Right lobe of liver (tissue), 6 donors: ENCODE data around the gene ACER3. TPM values are rescaled to one million over a fixed set of nuclear protein-coding genes. Genes with fewer than 3 reads are reported as not detected.

ENCODE experiments used
- ATAC-seq, 4 donors: fragments of 200-7000 bp; cut with Tn5 transposase; one replicate each; pipeline ENCODE4 v1.9.1; 2020; ENCODE audit warnings: mild to moderate bottlenecking in 4 of 4, moderate library complexity in 4 of 4
- DNase-seq, 3 donors: peaks; one replicate each; pipeline ENCODE4 v3.0.0-alpha.2; 2020
- H3K27ac ChIP-seq, 3 donors: fragments of 200-600 bp; one replicate each; pipeline ENCODE4 v1.8.0; 2022
- H3K27me3 ChIP-seq, 2 donors: fragments of 200-600 bp; one replicate each; pipeline ENCODE4 v1.8.0; 2022
- H3K36me3 ChIP-seq, 4 donors: fragments of 200-600 bp; sonication (generic) in 1 of 4; one replicate each; pipeline versions ENCODE4 v1.5.1 to v1.8.0; 2017 to 2022; ENCODE audit warnings: control low read depth in 1 of 4
- H3K4me1 ChIP-seq, 4 donors: fragments of 200-600 bp; sonication (generic) in 1 of 4; one replicate each; pipeline versions ENCODE4 v1.5.1 to v1.8.0; 2017 to 2022; ENCODE audit warnings: control low read depth in 1 of 4
- H3K4me3 ChIP-seq, 3 donors: fragments of 200-600 bp; one replicate each; pipeline ENCODE4 v1.8.0; 2022
- H3K9me3 ChIP-seq, 4 donors: fragments of 200-600 bp; sonication (generic) in 1 of 4; one replicate each; pipeline versions ENCODE4 v1.5.1 to v1.8.0; 2017 to 2022; ENCODE audit warnings: control low read depth in 1 of 4
- POLR2A ChIP-seq: fragments of 450-650 bp; IDR thresholded peaks from one replicate; pipeline ENCODE4 v1.6.1; 2017; ENCODE audit warnings: antibody characterized with exemption, mild to moderate bottlenecking
- WGBS: methylation state at CpG from one replicate; pipeline ENCODE4 v1.1.6; 2018; ENCODE audit warnings: low coverage, low lambda C conversion rate; ENCODE audit not compliant: insufficient coverage; ENCODE audit errors: missing lambda C conversion rate; 5-methylcytosine and 5-hydroxymethylcytosine counted together
- intact Hi-C, 2 donors: fragments of 100-400 bp; cut with DNase I; formaldehyde crosslinking; loops; one replicate each; pipeline versions ENCODE4 v1.11.2 to v1.14.1; 2022
- total RNA-seq, 6 experiments: library from RNA; depleted of rRNA in 2 of 6; stranded (reverse); fragments of >200 nt in 2 of 6; fragmentation: NEBNext Ultra II Directional in 3 of 6; extraction: Animal tissue kit (Norgen Biotek cat#: 25700) in 3 of 6; gene quantifications; one replicate each; pipeline versions ENCODE4 v1.1.0 to v1.2.4, GENCODE V29; 2016 to 2023
- TF ChIP-seq, protein P1 (sequence below), 4 donors: fragments of 200-600 bp in 3 of 4; fragments of 450-650 bp in 1 of 4; IDR thresholded peaks; one replicate each; pipeline versions ENCODE4 v1.5.1 to v1.8.0; 2016 to 2022; ENCODE audit warnings: antibody characterized with exemption in 4 of 4, mild to moderate bottlenecking in 2 of 4
- donor health status: DM: no; HTN: yes; CAD: no.
- donor health status: DM: no; HTN: no; CAD: no.
- donor health status: DM: no; HTN: no; CAD: no.
- donor health status: DM: no; HTN: yes; CAD: no.
- donor health status: DM: no; HTN: yes; CAD: no.

The ACER3 gene
- total RNA-seq, 6 experiments from 2014 or later: 5.1 to 11.6 (median 7.3) TPM

DNA sequence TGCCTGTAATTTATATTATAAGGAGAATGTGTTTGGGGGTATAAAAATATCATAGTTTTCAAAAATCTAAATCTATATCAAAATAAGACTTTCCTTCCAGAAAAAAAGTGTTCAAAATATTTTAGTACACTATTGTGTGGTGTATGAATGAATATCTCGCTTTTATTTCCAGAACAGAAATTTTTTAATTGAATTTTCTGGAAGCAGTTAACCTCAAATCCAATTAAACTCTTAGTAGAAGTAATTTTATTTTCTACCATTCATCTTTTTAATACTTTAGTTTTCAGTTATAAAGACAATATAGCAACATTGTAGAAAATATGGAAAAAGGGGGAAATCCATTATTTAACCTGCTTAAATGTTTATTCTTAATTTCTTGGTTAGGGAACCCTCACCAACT is 58.7 kb downstream of the ACER3 start:
- Histone ChIP-seq H3K27ac (no peak overlapping the region), H3K36me3 (no peaks in the 10 kb centered on the region), H3K9me3 (no peaks in the 10 kb centered on the region), H3K4me1 (peaks cover 0 to 21% (median 2%) of the 10 kb centered on the region in 4 donors), H3K4me3 (no peak overlapping the region), H3K27me3 (no peaks in the 10 kb centered on the region)
- no peak for ATAC-seq
- WGBS: 32% methylated on average over 1 of the region's 1 CpG
- intact Hi-C loops: loop anchor here (5.0 to 10.0 kb wide), 4 partner anchors 55 to 185 kb away; partner anchors contain the start of gene ACER3 (in 1 of the 2)
- no peak for TF ChIP-seq POLR2A
- TF ChIP-seq, protein P1, sequence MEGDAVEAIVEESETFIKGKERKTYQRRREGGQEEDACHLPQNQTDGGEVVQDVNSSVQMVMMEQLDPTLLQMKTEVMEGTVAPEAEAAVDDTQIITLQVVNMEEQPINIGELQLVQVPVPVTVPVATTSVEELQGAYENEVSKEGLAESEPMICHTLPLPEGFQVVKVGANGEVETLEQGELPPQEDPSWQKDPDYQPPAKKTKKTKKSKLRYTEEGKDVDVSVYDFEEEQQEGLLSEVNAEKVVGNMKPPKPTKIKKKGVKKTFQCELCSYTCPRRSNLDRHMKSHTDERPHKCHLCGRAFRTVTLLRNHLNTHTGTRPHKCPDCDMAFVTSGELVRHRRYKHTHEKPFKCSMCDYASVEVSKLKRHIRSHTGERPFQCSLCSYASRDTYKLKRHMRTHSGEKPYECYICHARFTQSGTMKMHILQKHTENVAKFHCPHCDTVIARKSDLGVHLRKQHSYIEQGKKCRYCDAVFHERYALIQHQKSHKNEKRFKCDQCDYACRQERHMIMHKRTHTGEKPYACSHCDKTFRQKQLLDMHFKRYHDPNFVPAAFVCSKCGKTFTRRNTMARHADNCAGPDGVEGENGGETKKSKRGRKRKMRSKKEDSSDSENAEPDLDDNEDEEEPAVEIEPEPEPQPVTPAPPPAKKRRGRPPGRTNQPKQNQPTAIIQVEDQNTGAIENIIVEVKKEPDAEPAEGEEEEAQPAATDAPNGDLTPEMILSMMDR (IDR thresholded peaks at IDR 0.05): no peak
- DNase-seq: no peak

DNA sequence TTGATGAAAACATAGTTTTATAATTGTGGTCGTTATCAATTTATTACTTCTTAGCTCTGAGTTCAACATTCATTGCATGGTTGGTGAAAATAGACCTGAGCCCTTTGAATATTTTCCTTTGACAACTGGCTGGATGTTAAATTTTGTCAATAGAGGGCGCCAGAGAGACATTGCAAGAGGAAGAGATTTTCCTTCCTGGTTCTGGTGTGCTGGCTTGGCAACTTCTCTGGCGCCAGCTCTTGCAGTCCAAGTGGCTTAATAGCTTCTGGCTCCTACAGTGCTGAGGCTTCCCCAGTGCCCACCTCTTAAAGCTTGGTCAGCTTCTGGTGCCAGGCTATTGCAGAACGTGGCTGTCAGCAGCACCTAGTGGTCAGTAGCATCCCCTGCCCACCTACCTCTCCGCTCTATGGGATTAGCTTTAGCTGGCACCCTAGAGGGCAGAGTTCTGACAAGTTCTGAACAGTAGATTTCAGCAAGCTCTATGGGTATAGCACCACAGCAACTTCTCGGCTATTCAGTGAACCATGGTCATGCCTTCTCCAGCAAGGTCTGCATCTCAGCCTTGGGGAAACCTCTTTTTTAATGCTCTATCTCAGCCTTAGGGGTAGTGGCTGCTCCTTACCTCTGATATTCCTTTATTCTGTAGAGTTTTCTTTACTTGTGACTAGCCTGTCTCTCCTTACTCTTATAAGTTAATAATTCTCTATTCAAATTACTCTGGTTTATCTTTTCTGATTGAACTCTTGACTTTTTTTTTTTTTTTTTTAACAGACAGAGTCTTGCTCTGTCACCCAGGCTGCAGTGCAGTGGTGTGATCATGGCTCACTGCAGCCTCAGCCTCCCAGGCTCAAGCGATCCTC is 59.4 kb downstream of the ACER3 start:
- Histone ChIP-seq H3K27me3 (no peaks in the 10 kb centered on the region), H3K9me3 (no peaks in the 10 kb centered on the region), H3K4me1 (peaks cover 0 to 21% (median 2%) of the 10 kb centered on the region in 4 donors), H3K27ac (no peak overlapping the region), H3K4me3 (peak overlapping the region in 1 of 3 donors; percentile 33), H3K36me3 (no peaks in the 10 kb centered on the region)
- TF ChIP-seq POLR2A: no peak
- TF ChIP-seq, protein P1 (IDR thresholded peaks at IDR 0.05): peak; percentile 88 to 91 (median 91)
- peak; percentile 65 to 80 (median 76) for DNase-seq
- intact Hi-C loops: loop anchor here (5.0 to 10.0 kb wide), 5 partner anchors 55 to 185 kb away; partner anchors contain the start of gene ACER3 (in 1 of the 2)
- 18% methylated on average over 5 of the region's 7 CpGs for WGBS
- peak; percentile 89 to 94 (median 90) for ATAC-seq

DNA sequence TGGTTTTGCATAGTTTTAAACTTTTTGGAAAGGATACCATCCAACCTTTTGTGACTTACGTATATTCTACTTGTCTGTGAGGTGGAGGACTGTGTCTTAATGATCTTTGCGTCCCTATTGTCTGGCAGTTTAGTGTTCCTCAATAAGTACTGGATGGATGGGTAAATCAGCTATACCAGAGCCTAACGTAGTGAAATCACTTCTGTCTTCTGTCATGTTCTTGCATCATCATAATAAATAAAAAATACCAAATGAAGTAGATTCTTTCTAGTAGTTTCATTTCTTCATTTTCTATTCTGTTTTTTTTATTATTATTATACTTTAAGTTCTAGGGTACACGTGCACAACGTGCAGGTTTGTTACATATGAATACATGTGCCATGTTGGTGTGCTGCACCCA is 66.4 kb downstream of the ACER3 start:
- Histone ChIP-seq H3K4me1 (no peaks in the 10 kb centered on the region), H3K27ac (no peak overlapping the region), H3K36me3 (no peaks in the 10 kb centered on the region), H3K9me3 (no peaks in the 10 kb centered on the region), H3K4me3 (no peak overlapping the region), H3K27me3 (no peaks in the 10 kb centered on the region)
- no peak for TF ChIP-seq POLR2A
- TF ChIP-seq, protein P1 (IDR thresholded peaks at IDR 0.05): no peak
- WGBS: 93% methylated on average over 5 of the region's 5 CpGs
- intact Hi-C loops: loop anchor here in 1 of 2 donors (10.0 kb wide), 1 partner anchor 118 kb away; no protein-coding TSS in a partner anchor
- ATAC-seq: no peak
- no peak for DNase-seq

DNA sequence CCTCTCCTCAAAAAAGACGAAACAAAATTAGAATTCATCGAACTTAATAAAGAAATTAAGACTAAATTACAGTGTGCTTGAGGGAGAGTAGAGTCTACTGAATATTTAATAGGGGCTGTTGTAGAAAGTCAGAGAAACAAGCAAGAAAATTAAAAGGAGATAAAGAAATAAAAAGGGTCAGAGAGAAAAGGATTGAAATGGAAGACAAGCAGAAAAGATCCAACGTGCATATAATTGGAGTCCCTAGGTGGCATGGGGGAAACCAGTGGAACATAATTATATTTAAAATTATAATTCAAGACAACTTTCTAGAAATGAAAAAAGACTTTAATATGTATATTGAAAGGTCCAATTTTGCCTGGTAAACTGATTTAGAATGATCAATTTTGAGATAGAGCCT is 74.3 kb downstream of the ACER3 start:
- Histone ChIP-seq H3K27ac (no peak overlapping the region), H3K36me3 (no peaks in the 10 kb centered on the region), H3K4me1 (no peaks in the 10 kb centered on the region), H3K9me3 (no peaks in the 10 kb centered on the region), H3K27me3 (no peaks in the 10 kb centered on the region), H3K4me3 (no peak overlapping the region)
- TF ChIP-seq POLR2A: no peak
- TF ChIP-seq, protein P1 (IDR thresholded peaks at IDR 0.05): no peak
- no peak for DNase-seq
- WGBS: 67% methylated on average over 3 of the region's 3 CpGs
- intact Hi-C loops: no loop called here
- no peak for ATAC-seq
